Heart left ventricle (tissue), 16 donors: ENCODE results near the gene CDK5R2. TPM values are rescaled to one million over a fixed set of nuclear protein-coding genes. Genes with fewer than 3 reads are reported as not detected.

Experiments
- ATAC-seq, 4 donors: fragments of 200-7000 bp; cut with Tn5 transposase; one replicate each; pipeline ENCODE4 v1.9.1; 2020 to 2022; ENCODE audit warnings: moderate library complexity in 4 of 4, mild to moderate bottlenecking in 3 of 4, moderate number of reproducible peaks in 1 of 4
- DNase-seq, 5 donors: peaks; one replicate each; pipeline ENCODE4 v3.0.0-alpha.2; 2020
- H3K27ac ChIP-seq, 12 donors: fragments of 200-600 bp; sonication (generic) in 4 of 12; one replicate each; pipeline versions ENCODE4 v1.5.0 to v1.8.0; 2016 to 2022; ENCODE audit warnings: mild to moderate bottlenecking in 2 of 12
- H3K27me3 ChIP-seq, 9 donors: fragments of 200-600 bp; sonication (generic) in 2 of 9; one replicate each; pipeline versions ENCODE4 v1.5.1 to v1.8.0; 2016 to 2022; ENCODE audit warnings: mild to moderate bottlenecking in 3 of 9
- H3K36me3 ChIP-seq, 9 donors: fragments of 200-600 bp; sonication (generic) in 2 of 9; one replicate each; pipeline versions ENCODE4 v1.5.0 to v1.8.0; 2018 to 2022; ENCODE audit warnings: mild to moderate bottlenecking in 2 of 9
- H3K4me1 ChIP-seq, 12 donors: fragments of 200-600 bp; sonication (generic) in 4 of 12; one replicate each; pipeline versions ENCODE4 v1.5.0 to v1.8.0; 2016 to 2022; ENCODE audit warnings: mild to moderate bottlenecking in 3 of 12
- H3K4me3 ChIP-seq, 12 donors: fragments of 200-600 bp; sonication (generic) in 4 of 12; one replicate each; pipeline versions ENCODE4 v1.5.0 to v1.8.0; 2017 to 2022; ENCODE audit warnings: mild to moderate bottlenecking in 9 of 12, moderate library complexity in 4 of 12
- H3K9me3 ChIP-seq, 12 donors: fragments of 200-600 bp; sonication (generic) in 4 of 12; one replicate each; pipeline versions ENCODE4 v1.5.0 to v1.8.0; 2016 to 2022; ENCODE audit warnings: mild to moderate bottlenecking in 1 of 12
- CTCF ChIP-seq, 12 donors: fragments of 200-600 bp; sonication (generic) in 4 of 12; IDR thresholded peaks; one replicate each; pipeline versions ENCODE4 v1.5.0 to v1.8.0; 2018 to 2022; ENCODE audit warnings: antibody characterized with exemption in 12 of 12, mild to moderate bottlenecking in 5 of 12
- POLR2A ChIP-seq, 2 donors: fragments of 450-650 bp; IDR thresholded peaks; one replicate each; pipeline ENCODE4 v1.6.1; 2017; ENCODE audit warnings: antibody characterized with exemption in 2 of 2, mild to moderate bottlenecking in 2 of 2, moderate library complexity in 2 of 2
- WGBS, 4 donors: extraction: QIAGEN DNeasy Blood & Tissue Kit in 2 of 4; methylation state at CpG; one replicate each; pipeline versions ENCODE4 v1.1.5 to v1.1.7; 2013 to 2018; 5-methylcytosine and 5-hydroxymethylcytosine counted together
- intact Hi-C, 10 donors: fragments of 100-400 bp; cut with DNase I; formaldehyde crosslinking; loops; one replicate each; pipeline versions ENCODE4 v1.11.1 to v1.14.2; 2022
- polyA plus RNA-seq, 2 donors: library from polyadenylated mRNA; stranded (reverse); fragments of 200-250 nt; gene quantifications; one replicate each; pipeline ENCODE4 v1.2.3, GENCODE V29; 2013
- total RNA-seq, 9 donors: library from RNA; depleted of rRNA in 2 of 9; stranded (reverse); fragments of >200 nt in 2 of 9; fragmentation: NEBNext Ultra II Directional in 3 of 9; extraction: Animal tissue kit (Norgen Biotek cat#: 25700) in 3 of 9; gene quantifications; one replicate each; pipeline versions ENCODE4 v1.1.0 to v1.2.4, GENCODE V29; 2016 to 2023
- donor health status: ischemic (EF 13 %, LVEDD 7.1; RV severe dilation, severe dysfunction).
- donor health status: healthy with polysubstance abuse.
- donor health status: DM: no; HTN: yes; CAD: no.
- donor health status: DM: no; HTN: no; CAD: no.
- donor health status: ischemic (EF 25% LVEDD 6.9; RV normal size, moderate dysfunction).
- donor health status: ischemic (EF 25% LVEDD 5.7; RV mildly dilated, moderate dysfunction).
- donor health status: healthy.
- donor health status: DM: yes; HTN: yes; CAD: no.
- donor health status: ischemic (EF 35%, LVEDD 5.7; RV mildly dilated, moderate dysfunction).
- donor health status: nonischemic (EF 11% LVEDD 7.7; RV severe dilation, severe dysfunction).
- donor health status: DM: yes; HTN: yes; CAD: no.
- donor health status: PGD.
- donor health status: ischemic (EF 29% LVEDD 5.4; RV normal size, mild dysfunction).
- donor health status: nonischemic (EF 23%, LVEDD 6.1; RV moderate dilation, normal function).

The CDK5R2 gene
- total and polyA plus RNA-seq, 11 donors, result not detected

- intact Hi-C loops, result no loop called here
- Histone ChIP-seq H3K9me3 (no peaks in the 10 kb centered on the region), H3K27me3 (peaks cover 84 to 100% (median 100%) of the 10 kb centered on the region in 9 donors), H3K4me3 (no peak overlapping the region), H3K4me1 (peaks cover 6 to 31% (median 23%) of the 10 kb centered on the region in 12 donors), H3K36me3 (no peaks in the 10 kb centered on the region), H3K27ac (no peak overlapping the region)
- DNase-seq, result no peak
- TF ChIP-seq CTCF (IDR thresholded peaks at IDR 0.05) (no peak), POLR2A (IDR thresholded peaks at IDR 0.05) (no peak)
- WGBS, 4 donors, result 37 to 49% (median 44%) methylated on average over 3 of the region's 3 CpGs
- no peak for ATAC-seq
Observed at GRCh38 chr2:218988164-218988563, 28.7 kb downstream of the CDK5R2 start.

GRCh38 chr2:218988650-218989049, 29.2 kb downstream of the CDK5R2 start:
- no peaks in the 10 kb centered on the region for H3K9me3 ChIP-seq
- peaks cover 6 to 35% (median 27%) of the 10 kb centered on the region in 12 donors for H3K4me1 ChIP-seq
- no peak overlapping the region for H3K27ac ChIP-seq
- no peak for TF ChIP-seq POLR2A (IDR thresholded peaks at IDR 0.05)
- no peak for TF ChIP-seq CTCF (IDR thresholded peaks at IDR 0.05)
- ATAC-seq, result no peak
- DNase-seq, result no peak
- intact Hi-C loops, result no loop called here
- no peak overlapping the region for H3K4me3 ChIP-seq
- WGBS, 4 donors, result 41 to 54% (median 47%) methylated on average over 2 of the region's 2 CpGs
- H3K27me3 ChIP-seq, result peaks cover 84 to 100% (median 100%) of the 10 kb centered on the region in 9 donors
- H3K36me3 ChIP-seq, result no peaks in the 10 kb centered on the region

GRCh38 chr2:218990052-218990451, 30.6 kb downstream of the CDK5R2 start:
- 17 to 22% (median 19%) methylated on average over 8 to 9 of the region's 9 CpGs for WGBS, 4 donors
- peaks cover 86 to 100% (median 100%) of the 10 kb centered on the region in 9 donors for H3K27me3 ChIP-seq
- intact Hi-C loops, result loop anchor here in 3 of 10 donors (10.0 kb wide), 1 partner anchor 165 kb away; no protein-coding TSS in a partner anchor

GRCh38 chr2:218990612-218991011, 31.1 kb downstream of the CDK5R2 start:
- 10 to 13% (median 11%) methylated on average over 6 of the region's 6 CpGs for WGBS, 4 donors
- peaks cover 0 to 25% (median 15%) of the 10 kb centered on the region in 12 donors for H3K4me1 ChIP-seq
- H3K27me3 ChIP-seq, result peaks cover 82 to 100% (median 100%) of the 10 kb centered on the region in 9 donors
- H3K4me3 ChIP-seq, result no peak overlapping the region
- DNase-seq (no peak), ATAC-seq (no peak)
- no peaks in the 10 kb centered on the region for H3K36me3 ChIP-seq
- H3K9me3 ChIP-seq, result no peaks in the 10 kb centered on the region
- TF ChIP-seq POLR2A (IDR thresholded peaks at IDR 0.05) (no peak), CTCF (IDR thresholded peaks at IDR 0.05) (no peak)
- H3K27ac ChIP-seq, result no peak overlapping the region
- intact Hi-C loops, result loop anchor here in 3 of 10 donors (10.0 kb wide), 1 partner anchor 164 kb away; no protein-coding TSS in a partner anchor

More at GRCh38 chr2:218990052-218990451, 30.6 kb downstream of the CDK5R2 start:
- no peaks in the 10 kb centered on the region for H3K36me3 ChIP-seq
- DNase-seq (no peak), ATAC-seq (no peak)
- TF ChIP-seq CTCF (IDR thresholded peaks at IDR 0.05) (no peak), POLR2A (IDR thresholded peaks at IDR 0.05) (no peak)
- no peaks in the 10 kb centered on the region for H3K9me3 ChIP-seq
- peaks cover 0 to 29% (median 20%) of the 10 kb centered on the region in 12 donors for H3K4me1 ChIP-seq
- H3K4me3 ChIP-seq, result no peak overlapping the region
- H3K27ac ChIP-seq, result no peak overlapping the region
